H9 (cell line): Measurements from ENCODE around the gene CCDC28A. TPM values are rescaled to one million over a fixed set of nuclear protein-coding genes. Genes with fewer than 3 reads are reported as not detected.

Experiments used
- DNase-seq: peaks from one replicate; pipeline ENCODE4 v3.0.0-alpha.2; 2017
- H2AFZ ChIP-seq: one replicate; pipeline ENCODE4 v1.6.1; 2013; ENCODE audit warnings: mild to moderate bottlenecking, low read length, control low read depth, moderate library complexity
- H2AK5ac ChIP-seq: 2 replicates; pipeline ENCODE4 v1.6.1; 2013; ENCODE audit warnings: low read length, control low read depth, mixed read lengths; ENCODE audit not compliant: insufficient read length
- H2BK120ac ChIP-seq: one replicate; pipeline ENCODE4 v1.6.1; 2013; ENCODE audit warnings: low read depth, mild to moderate bottlenecking, low read length, control low read depth, inconsistent platforms; ENCODE audit not compliant: poor library complexity, severe bottlenecking
- H2BK12ac ChIP-seq: 2 replicates; pipeline ENCODE4 v1.6.1; 2013; ENCODE audit warnings: low read length, control low read depth, mixed read lengths, low read depth; ENCODE audit not compliant: insufficient read length
- H2BK15ac ChIP-seq: 2 replicates; pipeline ENCODE4 v1.6.1; 2013; ENCODE audit warnings: low read depth, low read length, control low read depth
- H2BK20ac ChIP-seq: one replicate; pipeline ENCODE4 v1.6.1; 2013; ENCODE audit warnings: low read depth, mild to moderate bottlenecking, low read length, control low read depth, inconsistent platforms; ENCODE audit not compliant: poor library complexity, severe bottlenecking
- H2BK5ac ChIP-seq: 2 replicates; pipeline ENCODE4 v1.6.1; 2013; ENCODE audit warnings: low read length, control low read depth, mixed read lengths; ENCODE audit not compliant: insufficient read length
- H3K14ac ChIP-seq: 2 replicates; pipeline ENCODE4 v1.6.1; 2013; ENCODE audit warnings: low read length, control low read depth; ENCODE audit not compliant: insufficient read depth
- H3K18ac ChIP-seq: 2 replicates; pipeline ENCODE4 v1.6.1; 2013; ENCODE audit warnings: low read depth, mild to moderate bottlenecking, mixed read lengths, low read length, control low read depth; ENCODE audit not compliant: insufficient read length
- H3K23ac ChIP-seq: 2 replicates; pipeline ENCODE4 v1.6.1; 2013; ENCODE audit warnings: low read length, control low read depth, mixed read lengths, low read depth; ENCODE audit not compliant: insufficient read length
- H3K23me2 ChIP-seq: 2 replicates; pipeline ENCODE4 v1.6.1; 2013; ENCODE audit warnings: low read depth, mild to moderate bottlenecking, mixed read lengths, low read length, control low read depth; ENCODE audit not compliant: insufficient read length, poor library complexity, severe bottlenecking
- H3K27ac ChIP-seq: 2 replicates; pipeline ENCODE4 v1.5.1; 2013; ENCODE audit warnings: low read length, control low read depth, mixed read lengths, low read depth; ENCODE audit not compliant: insufficient read length
- H3K27me3 ChIP-seq: 2 replicates; pipeline ENCODE4 v1.6.1; 2013; ENCODE audit warnings: low read length, control low read depth, inconsistent platforms; ENCODE audit not compliant: insufficient read depth
- H3K4ac ChIP-seq: 2 replicates; pipeline ENCODE4 v1.6.1; 2013; ENCODE audit warnings: low read depth, mild to moderate bottlenecking, control low read depth, inconsistent platforms, low read length, moderate library complexity
- H3K4me1 ChIP-seq: 2 replicates; pipeline ENCODE4 v1.6.1; 2013; ENCODE audit warnings: low read length, control low read depth, inconsistent platforms; ENCODE audit not compliant: insufficient read depth
- H3K4me2 ChIP-seq: 2 replicates; pipeline ENCODE4 v1.6.1; 2013; ENCODE audit warnings: low read length, control low read depth, mixed read lengths; ENCODE audit not compliant: insufficient read length, insufficient read depth
- H3K56ac ChIP-seq: 2 replicates; pipeline ENCODE4 v1.6.1; 2013; ENCODE audit warnings: low read depth, mild to moderate bottlenecking, mixed read lengths, low read length, control low read depth; ENCODE audit not compliant: insufficient read length
- H3K79me1 ChIP-seq: 2 replicates; pipeline ENCODE4 v1.6.1; 2013; ENCODE audit warnings: low read depth, mild to moderate bottlenecking, moderate library complexity, low read length, control low read depth, inconsistent platforms; ENCODE audit not compliant: insufficient read depth, poor library complexity, severe bottlenecking
- H3K79me2 ChIP-seq: 2 replicates; pipeline ENCODE4 v1.6.1; 2013; ENCODE audit warnings: low read length, control low read depth, inconsistent platforms; ENCODE audit not compliant: insufficient read depth
- H3K9ac ChIP-seq: 2 replicates; pipeline ENCODE4 v1.6.1; 2013; ENCODE audit warnings: low read length, control low read depth, mixed read lengths; ENCODE audit not compliant: insufficient read length; ENCODE audit errors: extremely low read depth
- H3K9me3 ChIP-seq: one replicate; pipeline ENCODE4 v1.6.1; 2013; ENCODE audit warnings: low read depth, low read length, inconsistent platforms; ENCODE audit not compliant: control insufficient read depth
- H3T11ph ChIP-seq: one replicate; pipeline ENCODE4 v1.6.1; 2013; ENCODE audit warnings: mild to moderate bottlenecking, low read length, control low read depth, inconsistent platforms
- H4K20me1 ChIP-seq: one replicate; pipeline ENCODE4 v1.6.1; 2013; ENCODE audit not compliant: control insufficient read depth, insufficient read length, insufficient read depth
- H4K5ac ChIP-seq: 2 replicates; pipeline ENCODE4 v1.6.1; 2013; ENCODE audit warnings: low read depth, mild to moderate bottlenecking, mixed read lengths, low read length, control low read depth; ENCODE audit not compliant: insufficient read length
- H4K8ac ChIP-seq: replicated peaks from 2 replicates; pipeline ENCODE4 v1.6.1; 2013; ENCODE audit warnings: low read length, control low read depth, mixed read lengths, low read depth; ENCODE audit not compliant: insufficient read length
- H4K91ac ChIP-seq: 2 replicates; pipeline ENCODE4 v1.6.1; 2013; ENCODE audit warnings: low read depth, mild to moderate bottlenecking, moderate library complexity, mixed read lengths, low read length, control low read depth; ENCODE audit not compliant: insufficient read length
- H3K27ac Mint-ChIP-seq, 3 experiments: 2 replicates in 2 of 3; 3 replicates in 1 of 3; pipeline ENCODE4 v1.8.0; 2020 to 2021; ENCODE audit warnings: mixed read lengths in 3 of 3, mild to moderate bottlenecking in 1 of 3, moderate library complexity in 1 of 3
- H3K27me3 Mint-ChIP-seq: 2 replicates; pipeline ENCODE4 v1.8.0; 2021; ENCODE audit warnings: low read depth, mild to moderate bottlenecking, moderate library complexity, mixed read lengths
- H3K36me3 Mint-ChIP-seq, 3 experiments: 2 replicates in 2 of 3; 3 replicates in 1 of 3; pipeline ENCODE4 v1.8.0; 2020 to 2021; ENCODE audit warnings: low read depth in 3 of 3, mixed read lengths in 3 of 3; ENCODE audit not compliant: insufficient read depth in 1 of 3
- H3K4me1 Mint-ChIP-seq, 2 experiments: 2 replicates each; pipeline ENCODE4 v1.8.0; 2020; ENCODE audit warnings: mixed read lengths in 2 of 2
- H3K4me3 Mint-ChIP-seq, 2 experiments: 2 replicates in 1 of 2; 3 replicates in 1 of 2; pipeline ENCODE4 v1.8.0; 2020 to 2021; ENCODE audit warnings: mild to moderate bottlenecking in 2 of 2, mixed read lengths in 2 of 2, moderate library complexity in 1 of 2
- H3K9me3 Mint-ChIP-seq, 2 experiments: 2 replicates in 1 of 2; 3 replicates in 1 of 2; pipeline ENCODE4 v1.8.0; 2020; ENCODE audit warnings: mild to moderate bottlenecking in 2 of 2, mixed read lengths in 2 of 2, moderate library complexity in 1 of 2
- CTCF ChIP-seq: fragments of 200-600 bp; sonication (generic); conservative IDR thresholded peaks from 3 replicates; pipeline ENCODE4 v1.8.0; 2021; ENCODE audit warnings: antibody characterized with exemption, mild to moderate bottlenecking
- whole genome bisulfite sequencing: extraction: QIAGEN DNeasy Blood & Tissue Kit; methylation state at CpG from one replicate; pipeline ENCODE4 v1.1.7; 2013; ENCODE audit warnings: missing lambda C conversion rate, low lambda C conversion rate, mixed read lengths; ENCODE audit not compliant: insufficient read length; ENCODE audit errors: extremely low coverage; 5-methylcytosine and 5-hydroxymethylcytosine counted together
- total RNA-seq: library from RNA; stranded (reverse); gene quantifications from 2 replicates; pipeline ENCODE4 v1.2.1, GENCODE V29; 2021

CCDC28A gene
- total RNA-seq, 1 experiment from 2014 or later: 12.9 TPM

GRCh38 chr6:138832182-138832581 is 58.6 kb downstream of the CCDC28A start:
- no peak overlapping the region for H3K9ac ChIP-seq
- Mint-ChIP-seq H3K4me1 (peaks cover 8 to 11% of the 10 kb centered on the region in 2 experiments), H3K9me3 (no peaks in the 10 kb centered on the region), H3K36me3 (no peaks in the 10 kb centered on the region), H3K4me3 (no peak overlapping the region), H3K27ac (no peak overlapping the region), H3K27me3 (no peaks in the 10 kb centered on the region)
- no peak overlapping the region for H2BK12ac ChIP-seq
- no peak overlapping the region for H3T11ph ChIP-seq
- no peaks in the 10 kb centered on the region for H3K79me2 ChIP-seq
- H2BK5ac ChIP-seq: no peak overlapping the region
- no peaks in the 10 kb centered on the region for H4K20me1 ChIP-seq
- H4K8ac ChIP-seq: no peak overlapping the region
- H3K27me3 ChIP-seq: no peaks in the 10 kb centered on the region
- no peak for TF ChIP-seq CTCF
- no peak overlapping the region for H3K23ac ChIP-seq
- no peaks in the 10 kb centered on the region for H3K79me1 ChIP-seq
- DNase-seq: no peak
- no peaks in the 10 kb centered on the region for H3K23me2 ChIP-seq
- H4K5ac ChIP-seq: no peak overlapping the region
- no peak overlapping the region for H2BK20ac ChIP-seq
- no peak overlapping the region for H2BK15ac ChIP-seq
- H4K91ac ChIP-seq: no peak overlapping the region
- H3K56ac ChIP-seq: no peak overlapping the region
- H3K9me3 ChIP-seq: no peaks in the 10 kb centered on the region
- no peak overlapping the region for H3K18ac ChIP-seq
- H2BK120ac ChIP-seq: no peak overlapping the region
- peaks cover 3% of the 10 kb centered on the region; the same call in 1 of the 2 replicates for H3K4me1 ChIP-seq
- H2AK5ac ChIP-seq: no peak overlapping the region
- H3K4ac ChIP-seq: no peak overlapping the region
- H3K27ac ChIP-seq: no peak overlapping the region
- no peak overlapping the region for H3K14ac ChIP-seq
- no peak overlapping the region for H2AFZ ChIP-seq
- no peak overlapping the region for H3K4me2 ChIP-seq
- WGBS: no CpG with 5 or more reads among the region's 2 CpGs
